BE2C (cell line): ENCODE results near the gene SCARF2.
"Not testable (repeated sequence)": the region's sequence is repeated elsewhere in the genome, so short reads cannot be mapped to it uniquely, and the experiment has no call there.

ENCODE experiments used
- DNase-seq: peaks from one replicate; pipeline ENCODE4 v3.0.0-alpha.2; 2020
- H3K27me3 ChIP-seq: fragments of 250-450 bp; sonication (Bioruptor Pico); 2 replicates; pipeline ENCODE4 v1.5.1; 2020; ENCODE audit warnings: mild to moderate bottlenecking
- H3K36me3 ChIP-seq: fragments of 250-450 bp; sonication (Bioruptor Pico); 2 replicates; pipeline ENCODE4 v1.5.1; 2020; ENCODE audit warnings: mild to moderate bottlenecking
- H3K4me1 ChIP-seq: fragments of 250-450 bp; sonication (Bioruptor Pico); 2 replicates; pipeline ENCODE4 v1.5.1; 2020
- H3K4me3 ChIP-seq: 2 replicates; pipeline ENCODE4 v1.5.1; 2011; ENCODE audit warnings: low read depth, low read length
- H3K9me3 ChIP-seq: fragments of 250-450 bp; sonication (Bioruptor Pico); 2 replicates; pipeline ENCODE4 v1.5.1; 2020
- CTCF ChIP-seq: IDR thresholded peaks from 2 replicates; pipeline ENCODE4 v1.5.1; 2012; ENCODE audit warnings: mild to moderate bottlenecking, low read depth, low read length

The SCARF2 gene

GRCh38 chr22:20395181-20395906 lies 42.3 kb downstream of the SCARF2 start:
- Histone ChIP-seq H3K4me1 (no peaks in the 10 kb centered on the region), H3K36me3 (no peaks in the 10 kb centered on the region; the same call in 1 of the 2 replicates), H3K9me3 (no peaks in the 10 kb centered on the region), H3K27me3 (no peaks in the 10 kb centered on the region), H3K4me3 (peak overlapping the region; percentile 75; the same call in 1 of the 2 replicates)
- DNase-seq: no peak
- TF ChIP-seq CTCF: no peak

GRCh38 chr22:20393705-20394476 lies 43.7 kb downstream of the SCARF2 start, which contains the start of gene ZNF74:
TSS of gene ZNF74 (plus strand) at chr22:20394151. CDS start at chr22:20394629, 478 bp downstream.
- no peaks in the 10 kb centered on the region for H3K27me3 ChIP-seq
- H3K9me3 ChIP-seq: no peaks in the 10 kb centered on the region
- peak within 1 kb of the TSS; percentile 75 for H3K4me3 ChIP-seq
- TF ChIP-seq CTCF: no peak; the same call in 1 of the 2 replicates
- no peaks in the 10 kb centered on the region for H3K4me1 ChIP-seq
- no peaks in the 10 kb centered on the region for H3K36me3 ChIP-seq
- peak; percentile 91 for DNase-seq

GRCh38 chr22:20392983-20393704 lies 44.5 kb downstream of the SCARF2 start:
- Histone ChIP-seq H3K27me3 (no peaks in the 10 kb centered on the region), H3K36me3 (no peaks in the 10 kb centered on the region), H3K4me1 (no peaks in the 10 kb centered on the region), H3K4me3 (peak overlapping the region; percentile 75), H3K9me3 (no peaks in the 10 kb centered on the region)
- DNase-seq: no peak
- no peak for TF ChIP-seq CTCF

GRCh38 chr22:20392365-20392881 lies 45.2 kb downstream of the SCARF2 start:
- not testable (repeated sequence) for DNase-seq, H3K4me1 ChIP-seq, H3K9me3 ChIP-seq, H3K36me3 ChIP-seq, H3K27me3 ChIP-seq, H3K4me3 ChIP-seq

- Histone ChIP-seq H3K27me3 (no peaks in the 10 kb centered on the region), H3K4me1 (no peaks in the 10 kb centered on the region), H3K4me3 (no peak overlapping the region), H3K36me3 (no peaks in the 10 kb centered on the region), H3K9me3 (no peaks in the 10 kb centered on the region)
- DNase-seq: no peak
- TF ChIP-seq CTCF: no peak
Observed at GRCh38 chr22:20391222-20391621, 46.4 kb downstream of the SCARF2 start.

- H3K9me3 ChIP-seq: no peaks in the 10 kb centered on the region
- TF ChIP-seq CTCF: no peak
- H3K4me1 ChIP-seq: no peaks in the 10 kb centered on the region
- H3K4me3 ChIP-seq: no peak overlapping the region
- DNase-seq: no peak
- no peaks in the 10 kb centered on the region for H3K27me3 ChIP-seq
- H3K36me3 ChIP-seq: no peaks in the 10 kb centered on the region
Observed at GRCh38 chr22:20390394-20390907, 47.2 kb downstream of the SCARF2 start.
